GM19099 (cell line): Measurements from ENCODE around the gene GRK4.
A peak's percentile ranks its signal among the peaks of the same experiment; 100 is the strongest.

Experiments
- POLR2A ChIP-seq: IDR thresholded peaks from 3 replicates; pipeline ENCODE4 v1.6.1; 2011; ENCODE audit warnings: low read depth; ENCODE audit not compliant: insufficient read length; ENCODE audit errors: extremely low read depth

Gene GRK4

GRCh38 chr4:2930758-2931511 is 32.4 kb upstream of the GRK4 start:
- TF ChIP-seq POLR2A, result peak; percentile 21

- TF ChIP-seq POLR2A, result peak; percentile 17
Observed at GRCh38 chr4:2931512-2932301, 31.7 kb upstream of the GRK4 start.

- TF ChIP-seq POLR2A, result no peak
Observed at GRCh38 chr4:2932321-2932950, 30.9 kb upstream of the GRK4 start.

GRCh38 chr4:2932951-2933565 is 30.3 kb upstream of the GRK4 start:
- peak; percentile 20 for TF ChIP-seq POLR2A

GRCh38 chr4:2933566-2934076 is 29.8 kb upstream of the GRK4 start:
- TF ChIP-seq POLR2A, result no peak

- TF ChIP-seq POLR2A, result no peak
Observed at GRCh38 chr4:2934077-2934812, 29.1 kb upstream of the GRK4 start.

- peak; percentile 96 for TF ChIP-seq POLR2A
Observed at GRCh38 chr4:2934813-2935761, 28.3 kb upstream of the GRK4 start.

- no peak for TF ChIP-seq POLR2A
Observed at GRCh38 chr4:2935762-2936743, 27.3 kb upstream of the GRK4 start.

GRCh38 chr4:2936773-2937145 is 26.6 kb upstream of the GRK4 start:
- TF ChIP-seq POLR2A, result peak; percentile 22

- TF ChIP-seq POLR2A, result no peak
Observed at GRCh38 chr4:2937146-2937857, 26.1 kb upstream of the GRK4 start.

- TF ChIP-seq POLR2A, result no peak
Observed at GRCh38 chr4:2937986-2938385, 25.4 kb upstream of the GRK4 start.

- no peak for TF ChIP-seq POLR2A
Observed at GRCh38 chr4:2938906-2939305, 24.5 kb upstream of the GRK4 start.
